ENCODE data around the gene CHKB.
"Not testable (repeated sequence)": the region's sequence is repeated elsewhere in the genome, so short reads cannot be mapped to it uniquely, and the experiment has no call there.

CHKB gene

DNA sequence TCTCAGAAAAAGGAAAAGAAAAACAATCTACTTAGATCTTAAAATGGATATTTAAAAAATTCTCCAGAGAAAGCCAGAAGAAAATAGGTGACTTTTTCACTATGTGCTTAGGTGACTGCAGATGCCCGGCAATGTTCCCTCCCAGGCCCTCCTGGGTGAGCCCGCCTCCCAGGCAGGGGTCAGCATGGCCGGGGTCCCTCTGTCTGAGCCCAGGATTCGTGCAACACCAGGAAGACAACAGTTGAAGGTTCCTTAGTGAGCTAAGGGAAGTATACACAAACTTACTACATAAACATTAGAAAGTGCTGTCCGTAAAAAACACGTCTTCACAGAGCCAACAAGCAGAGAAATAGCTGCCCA, 29.5 kb upstream of the CHKB start:
- DNase-seq (ENCODE audit: low read depth, low spot score), result no peak

DNA sequence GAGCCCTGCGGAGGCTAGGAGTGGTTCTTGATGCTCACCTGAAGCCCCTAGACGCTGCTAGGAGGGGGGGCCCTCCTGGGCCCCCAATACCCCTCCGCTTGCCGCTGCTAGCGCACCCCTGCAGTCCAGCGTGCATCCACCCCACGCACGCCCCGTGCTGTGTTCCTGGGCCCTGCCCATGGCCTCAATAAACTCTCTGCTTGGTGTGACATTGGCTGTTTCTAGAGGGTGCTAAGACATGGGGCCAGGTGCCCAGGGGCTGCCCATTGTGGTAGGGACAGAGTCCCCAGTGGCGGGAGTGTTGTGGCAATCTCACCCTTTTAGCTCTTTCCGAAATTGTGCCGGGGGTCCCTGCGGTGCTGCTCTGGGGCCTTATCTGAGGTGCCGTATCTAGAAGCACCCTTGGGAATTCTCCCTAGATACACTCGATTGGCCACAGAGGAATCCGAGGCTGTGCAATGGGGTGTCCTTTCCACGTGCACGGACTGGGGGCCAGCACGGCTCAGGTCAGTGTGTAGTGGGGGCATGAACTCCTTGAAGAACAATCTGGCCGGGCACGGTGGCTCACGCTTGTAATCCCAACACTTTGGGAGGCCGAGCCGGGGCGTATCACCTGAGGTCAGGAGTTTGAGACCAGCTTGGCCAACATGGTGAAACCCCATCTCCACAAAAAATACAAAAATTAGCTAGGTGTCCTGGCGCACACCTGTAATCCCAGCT, 28.9 kb upstream of the CHKB start:
- DNase-seq (ENCODE audit: low read depth, low spot score), result no peak

DNA sequence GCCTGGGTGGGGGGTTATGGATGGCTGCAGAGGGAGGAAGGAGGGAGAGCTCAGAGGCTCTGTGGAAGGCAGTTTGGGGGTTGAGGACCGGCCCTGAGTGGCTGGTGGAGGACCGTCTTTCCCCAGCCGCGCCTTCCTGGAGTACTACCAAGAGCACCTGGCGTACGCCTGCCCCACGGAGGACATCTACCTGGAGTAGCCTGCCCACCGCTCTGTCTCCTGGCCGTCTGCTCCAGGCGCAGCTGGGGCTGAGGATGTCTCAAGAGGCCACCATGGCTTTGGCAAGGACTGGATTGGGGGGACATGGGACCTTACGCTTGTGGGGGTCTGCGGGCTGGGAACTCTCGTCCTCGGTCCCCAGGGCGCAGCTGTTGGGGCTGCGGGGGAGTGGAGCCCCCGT, 27.9 kb upstream of the CHKB start:
- no peak for DNase-seq (ENCODE audit: low read depth, low spot score)

DNA sequence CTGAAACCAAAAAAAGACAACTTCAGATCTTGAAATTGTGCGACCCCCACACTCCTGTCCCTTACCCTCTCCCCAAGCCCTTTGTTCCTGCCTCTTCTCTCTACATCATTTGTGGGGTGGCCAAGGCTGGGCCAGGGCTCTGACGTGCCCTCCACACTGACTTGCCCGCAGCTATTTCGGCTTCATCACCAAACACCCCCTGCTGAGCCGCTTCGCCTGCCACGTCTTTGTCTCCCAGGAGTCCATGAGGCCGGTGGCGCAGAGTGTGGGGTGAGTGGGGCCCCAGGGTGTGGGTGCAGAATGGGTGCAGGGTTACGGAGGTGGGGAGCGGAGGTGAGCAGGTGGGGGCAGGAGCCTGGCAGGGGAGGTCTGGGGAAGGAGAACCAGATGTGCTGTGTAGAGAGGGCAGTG, 27.4 kb upstream of the CHKB start:
- DNase-seq (ENCODE audit: low read depth, low spot score), result no peak

DNA sequence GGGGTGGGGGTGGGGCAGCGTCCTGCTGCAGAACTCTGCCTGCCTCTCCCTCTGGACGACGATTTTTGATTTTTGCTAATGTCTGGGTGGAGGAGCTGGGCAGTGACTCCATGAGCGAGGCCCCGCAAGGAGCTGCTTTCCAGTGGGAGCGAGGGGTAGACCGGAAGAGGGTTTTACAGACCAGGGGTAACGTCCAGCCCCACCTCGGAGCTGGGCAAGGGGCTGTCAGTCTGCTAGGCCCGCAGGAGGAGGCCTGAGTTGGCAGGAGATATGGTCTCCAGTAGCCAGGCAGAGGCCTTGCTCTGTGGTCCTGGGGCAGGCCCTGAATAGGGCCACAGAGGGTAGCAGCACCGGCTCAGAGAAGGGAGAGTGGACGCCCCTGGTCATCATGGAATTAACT, 26.9 kb upstream of the CHKB start:
- no peak for DNase-seq (ENCODE audit: low read depth, low spot score)

DNA sequence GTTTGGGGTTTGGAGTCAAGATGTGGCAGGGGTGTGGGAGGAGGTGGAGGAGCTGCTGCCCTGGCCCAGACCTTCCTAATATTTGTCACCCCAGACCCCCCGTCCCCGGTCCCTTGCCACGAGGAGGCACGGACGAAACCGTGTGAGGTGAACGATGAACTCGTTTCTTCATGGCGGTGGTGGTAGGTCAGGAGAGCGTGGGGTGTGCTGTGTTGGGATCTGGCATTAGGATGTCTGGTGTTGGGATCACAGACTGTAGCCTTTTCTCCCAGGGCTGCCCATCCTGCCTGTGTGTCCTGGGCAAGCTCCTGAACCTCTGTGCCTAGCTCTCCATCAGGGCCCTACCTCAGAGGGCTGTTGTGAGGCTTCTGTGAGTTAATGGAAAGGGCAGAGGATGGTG, 26.3 kb upstream of the CHKB start:
- DNase-seq (ENCODE audit: low read depth, low spot score), result no peak

DNA sequence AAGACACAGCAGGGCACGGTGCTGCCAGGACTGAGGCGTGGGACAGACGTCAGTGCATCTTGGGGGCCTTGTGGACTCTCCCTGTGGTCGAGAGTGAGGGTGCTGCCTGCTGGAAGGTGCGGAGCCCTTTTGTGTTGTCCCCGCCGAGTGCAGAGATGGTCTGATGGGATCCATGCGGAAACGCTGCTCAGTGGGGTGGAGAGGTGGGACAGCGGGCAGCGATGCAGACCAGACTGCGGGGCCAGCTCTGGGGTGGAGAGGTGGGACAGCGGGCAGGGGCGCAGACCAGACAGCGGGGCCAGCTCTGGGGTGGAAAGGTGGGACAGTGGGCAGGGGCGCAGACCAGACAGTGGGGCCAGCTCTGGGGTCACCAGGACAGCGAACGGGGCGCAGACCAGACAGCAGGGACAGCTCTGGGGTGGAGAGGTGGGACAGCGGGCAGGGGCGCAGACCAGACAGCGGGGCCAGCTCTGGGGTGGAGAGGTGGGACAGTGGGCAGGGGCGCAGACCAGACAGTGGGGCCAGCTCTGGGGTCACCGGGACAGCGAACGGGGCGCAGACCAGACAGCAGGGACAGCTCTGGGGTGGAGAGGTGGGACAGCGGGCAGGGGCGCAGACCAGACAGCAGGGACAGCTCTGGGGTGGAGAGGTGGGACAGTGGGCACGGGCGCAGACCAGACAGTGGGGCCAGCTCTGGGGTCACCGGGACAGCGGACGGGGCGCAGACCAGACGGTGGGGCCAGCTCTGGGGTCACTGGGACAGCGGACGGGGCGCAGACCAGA, 25.6 kb upstream of the CHKB start:
- DNase-seq (ENCODE audit: low read depth, low spot score), result not testable (repeated sequence)

DNA sequence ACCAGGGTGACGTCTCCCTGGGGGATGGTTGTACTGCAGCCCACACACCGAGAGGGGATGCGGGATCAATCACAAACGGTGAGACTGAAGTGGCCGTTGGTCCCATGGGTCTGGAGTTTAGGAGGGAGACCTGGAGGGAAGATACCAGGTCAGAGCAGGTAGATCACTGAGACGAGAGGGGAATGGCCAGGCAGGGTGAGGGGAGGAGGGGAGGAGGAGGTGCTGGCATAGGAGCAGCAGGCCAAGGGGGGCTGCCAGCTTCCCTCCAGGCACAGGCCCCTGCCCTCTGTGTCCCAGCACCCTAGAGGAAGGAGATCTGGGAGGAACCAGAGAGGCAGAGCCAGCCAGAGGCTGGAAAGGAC, 25.0 kb upstream of the CHKB start:
- DNase-seq (ENCODE audit: low read depth, low spot score), result no peak

DNA sequence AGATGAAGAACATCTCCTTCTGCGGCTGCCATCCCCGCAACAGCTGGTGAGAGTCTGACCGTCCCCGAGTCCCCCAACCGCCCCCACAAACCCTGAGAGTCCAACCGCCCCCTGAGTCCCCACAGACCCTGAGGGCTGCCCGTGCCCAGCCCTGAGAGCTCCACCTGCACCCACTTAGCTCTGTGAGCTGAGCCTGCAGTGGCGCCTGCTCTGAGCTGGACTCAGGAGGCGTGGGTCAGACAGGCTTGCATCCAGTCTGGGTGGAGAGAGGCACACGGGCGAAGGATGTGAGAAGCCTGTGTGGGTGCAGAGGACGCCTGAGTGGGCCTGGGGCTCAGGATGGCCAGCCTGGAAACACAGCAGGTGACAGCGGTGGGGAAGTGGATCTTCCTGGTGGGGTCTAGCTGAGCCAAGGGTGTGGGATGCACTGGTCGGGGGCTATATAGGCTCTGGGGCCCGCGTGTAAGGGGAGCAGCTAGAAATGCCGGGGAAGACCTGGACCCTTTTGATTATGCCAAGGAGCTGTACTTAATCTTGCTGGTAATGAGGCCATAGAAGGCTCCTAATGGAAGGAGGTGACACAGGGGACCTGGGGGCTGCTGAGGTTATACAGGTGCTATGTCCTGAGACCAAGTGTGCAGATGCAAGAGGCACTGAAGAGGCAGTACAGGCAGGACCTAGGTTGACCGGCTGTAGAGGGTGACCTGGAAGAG, 24.5 kb upstream of the CHKB start:
- no peak for DNase-seq (ENCODE audit: low read depth, low spot score)

DNA sequence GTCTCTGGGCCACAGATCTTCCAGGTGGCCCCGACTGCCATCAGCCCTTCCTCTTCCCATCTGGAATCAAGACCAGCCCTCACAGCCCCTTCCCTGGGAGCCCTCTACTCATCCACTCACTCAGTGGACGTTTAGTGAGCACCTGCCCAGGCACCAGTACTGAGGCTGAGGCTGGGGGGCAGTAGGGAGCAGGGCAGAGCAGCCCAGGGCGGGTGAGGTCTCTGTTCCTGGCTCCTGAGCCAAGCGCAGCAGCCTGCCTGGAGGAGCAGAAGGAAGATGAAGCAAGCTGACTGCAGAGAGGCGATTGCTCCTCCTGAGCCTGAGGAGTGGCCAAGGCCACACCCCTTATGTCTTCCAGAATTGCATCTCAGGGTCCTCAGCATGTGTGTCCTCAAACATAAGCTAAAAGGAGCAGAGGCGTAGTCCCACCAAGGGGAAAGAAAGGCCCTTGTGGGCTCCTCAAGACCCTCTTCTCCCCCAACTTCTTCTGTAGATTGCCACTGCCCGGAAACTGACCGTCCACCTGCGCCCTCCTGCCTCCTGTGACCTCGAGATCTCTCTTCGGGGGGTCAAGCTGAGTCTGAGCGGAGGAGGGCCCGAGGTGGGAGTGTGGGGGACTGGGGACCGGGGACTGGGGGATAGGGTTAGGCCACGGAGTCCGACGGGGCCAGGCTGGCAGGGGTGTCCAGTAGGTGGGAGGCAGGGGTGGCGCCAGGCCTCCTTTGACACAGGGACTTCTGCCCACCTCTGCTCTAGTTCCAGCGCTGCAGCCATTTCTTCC, 23.7 kb upstream of the CHKB start:
- no peak for DNase-seq (ENCODE audit: low read depth, low spot score)

DNA sequence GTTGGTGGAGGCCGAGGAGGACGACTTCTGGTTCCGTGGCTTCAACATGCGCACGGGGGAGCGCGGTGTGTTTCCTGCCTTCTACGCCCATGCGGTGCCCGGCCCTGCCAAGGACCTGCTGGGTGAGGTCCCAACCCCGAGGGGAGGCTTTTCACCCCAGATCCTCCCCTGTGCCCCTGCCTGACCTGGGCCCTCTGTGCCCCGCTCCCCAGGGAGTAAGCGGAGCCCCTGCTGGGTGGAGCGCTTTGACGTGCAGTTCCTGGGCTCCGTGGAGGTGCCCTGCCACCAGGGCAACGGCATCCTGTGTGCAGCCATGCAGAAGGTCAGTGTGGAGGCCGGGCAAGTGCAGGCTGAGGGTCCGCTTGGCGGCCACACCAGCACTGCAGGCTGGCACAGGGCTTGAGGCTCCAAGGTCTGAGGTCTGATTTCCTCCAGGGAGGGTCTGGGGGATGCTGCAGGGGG, 23.0 kb upstream of the CHKB start:
- no peak for DNase-seq (ENCODE audit: low read depth, low spot score)

DNA sequence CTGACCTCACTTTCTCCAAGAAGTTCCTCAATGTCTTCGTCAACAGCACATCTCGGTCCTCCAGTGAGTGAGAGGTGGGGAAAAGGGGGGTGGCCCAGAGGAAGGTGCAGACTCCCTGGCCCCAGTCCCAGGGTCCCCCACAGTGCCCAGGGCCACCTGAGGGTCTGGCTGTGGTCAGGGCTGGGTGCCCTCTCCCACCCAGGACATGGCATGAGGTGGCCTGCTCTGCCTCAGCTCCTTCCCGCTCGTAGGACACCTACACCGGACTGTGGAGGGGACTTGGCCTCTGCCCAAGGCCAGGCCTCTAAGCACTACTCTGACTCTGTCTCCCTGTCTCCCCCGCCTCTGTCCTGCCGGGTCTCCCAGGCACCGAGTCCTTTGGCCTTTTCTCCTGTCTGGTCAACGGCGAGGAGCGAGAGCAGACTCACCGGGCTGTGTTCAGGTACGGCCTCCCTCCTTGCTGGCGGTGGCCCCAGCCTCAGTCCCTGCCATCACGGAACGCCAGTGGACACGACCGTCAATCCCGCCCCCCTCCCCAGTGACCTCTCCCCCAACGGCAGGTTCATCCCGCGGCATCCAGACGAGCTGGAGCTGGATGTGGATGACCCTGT, 22.5 kb upstream of the CHKB start:
- no peak for DNase-seq (ENCODE audit: low read depth, low spot score)

DNA sequence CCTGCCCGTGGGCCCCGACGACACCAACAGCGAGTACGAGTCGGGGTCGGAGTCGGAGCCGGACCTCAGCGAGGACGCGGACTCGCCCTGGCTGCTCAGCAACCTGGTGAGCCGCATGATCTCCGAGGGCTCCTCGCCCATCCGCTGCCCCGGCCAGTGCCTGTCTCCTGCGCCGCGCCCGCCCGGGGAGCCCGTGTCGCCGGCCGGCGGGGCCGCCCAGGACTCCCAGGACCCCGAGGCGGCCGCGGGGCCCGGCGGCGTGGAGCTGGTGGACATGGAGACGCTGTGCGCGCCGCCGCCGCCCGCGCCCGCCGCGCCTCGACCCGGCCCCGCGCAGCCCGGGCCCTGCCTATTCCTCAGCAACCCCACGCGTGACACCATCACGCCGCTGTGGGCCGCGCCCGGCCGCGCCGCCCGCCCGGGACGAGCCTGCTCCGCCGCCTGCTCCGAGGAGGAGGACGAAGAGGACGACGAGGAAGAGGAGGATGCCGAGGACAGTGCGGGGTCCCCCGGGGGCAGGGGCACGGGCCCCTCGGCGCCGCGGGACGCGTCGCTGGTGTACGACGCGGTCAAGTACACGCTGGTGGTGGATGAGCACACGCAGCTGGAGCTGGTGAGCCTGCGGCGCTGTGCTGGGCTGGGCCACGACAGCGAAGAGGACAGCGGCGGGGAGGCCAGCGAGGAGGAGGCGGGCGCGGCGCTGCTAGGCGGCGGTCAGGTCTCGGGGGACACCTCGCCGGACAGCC, 21.8 kb upstream of the CHKB start:
- DNase-seq (ENCODE audit: low read depth, low spot score), result no peak

DNA sequence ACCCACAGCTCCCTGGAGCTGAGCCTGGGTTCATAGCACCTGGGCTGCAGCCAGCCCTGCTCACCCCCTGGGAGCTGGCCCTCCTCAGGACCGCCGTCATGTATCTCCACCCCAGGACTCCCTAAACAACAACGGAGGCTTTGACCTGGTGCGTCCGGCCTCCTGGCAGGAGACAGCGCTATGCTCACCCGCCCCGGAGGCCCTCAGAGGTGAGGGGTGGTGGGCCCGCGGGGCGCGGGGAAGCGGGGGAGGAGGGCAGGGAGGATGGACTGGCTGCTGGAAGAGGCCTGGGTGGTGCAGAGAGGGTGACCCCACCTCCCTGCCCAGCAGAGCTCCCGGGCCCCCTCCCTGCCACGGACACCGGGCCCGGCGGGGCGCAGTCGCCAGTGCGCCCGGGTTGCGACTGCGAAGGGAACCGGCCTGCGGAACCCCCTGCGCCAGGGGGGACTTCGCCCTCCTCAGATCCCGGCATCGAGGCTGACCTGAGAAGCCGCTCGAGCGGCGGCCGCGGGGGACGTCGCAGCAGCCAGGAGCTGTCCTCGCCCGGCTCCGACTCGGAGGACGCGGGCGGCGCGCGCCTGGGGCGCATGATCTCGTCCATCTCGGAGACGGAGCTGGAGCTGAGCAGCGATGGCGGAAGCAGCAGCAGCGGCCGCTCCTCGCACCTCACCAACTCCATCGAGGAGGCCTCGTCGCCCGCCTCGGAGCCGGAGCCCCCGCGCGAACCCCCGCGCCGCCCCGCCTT, 21.0 kb upstream of the CHKB start:
- DNase-seq (ENCODE audit: low read depth, low spot score), result no peak

DNA sequence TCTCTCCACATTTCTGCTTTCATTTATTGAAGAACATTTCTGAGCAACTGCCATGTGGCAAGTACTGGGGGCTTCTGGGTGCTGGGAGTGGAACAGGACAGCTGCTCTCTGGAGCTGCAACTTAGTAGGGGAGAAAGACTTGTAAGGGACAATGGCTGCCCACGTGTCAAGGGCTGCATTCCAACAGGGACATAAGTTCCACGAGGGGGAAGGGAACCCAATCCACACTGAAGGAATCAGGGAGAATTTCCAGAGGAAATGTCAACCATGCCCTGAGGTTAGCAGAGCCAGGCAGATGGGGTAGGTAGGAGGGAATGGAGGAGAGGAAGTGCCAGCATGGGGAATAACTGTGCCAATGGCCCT, 19.7 kb upstream of the CHKB start:
- DNase-seq (ENCODE audit: low read depth, low spot score), result no peak

DNA sequence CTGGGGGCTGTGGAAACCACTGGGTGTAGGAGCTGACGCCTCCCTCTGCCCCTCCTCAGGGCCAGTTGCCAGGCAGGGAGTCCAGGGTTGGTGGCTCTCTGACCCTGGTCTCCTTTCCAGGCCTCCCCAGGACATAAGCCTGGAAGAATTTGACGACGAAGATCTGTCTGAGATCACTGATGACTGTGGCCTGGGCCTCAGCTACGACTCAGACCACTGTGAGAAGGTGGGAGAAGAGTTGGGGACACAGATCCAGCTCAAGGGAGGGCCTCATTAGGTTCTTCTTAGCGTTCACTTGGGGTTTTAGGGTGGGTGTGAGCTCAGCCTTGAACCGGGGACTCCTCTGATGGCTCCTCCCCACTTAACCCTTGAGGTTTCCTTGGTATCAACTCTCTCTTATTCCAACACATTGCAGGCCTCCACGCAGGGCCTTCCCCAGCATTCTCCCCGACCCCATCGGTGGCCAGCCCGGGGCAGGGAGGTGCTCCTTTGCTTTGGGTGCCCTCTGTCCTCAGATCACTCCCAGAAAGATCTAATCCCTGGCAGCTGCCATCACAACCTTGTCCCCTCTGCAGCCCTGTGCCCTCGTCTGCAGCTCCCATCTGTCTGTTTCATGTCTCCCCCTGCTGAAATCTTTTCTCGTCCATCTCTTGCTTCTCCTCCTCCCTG, 19.2 kb upstream of the CHKB start:
- DNase-seq (ENCODE audit: low read depth, low spot score), result no peak

DNA sequence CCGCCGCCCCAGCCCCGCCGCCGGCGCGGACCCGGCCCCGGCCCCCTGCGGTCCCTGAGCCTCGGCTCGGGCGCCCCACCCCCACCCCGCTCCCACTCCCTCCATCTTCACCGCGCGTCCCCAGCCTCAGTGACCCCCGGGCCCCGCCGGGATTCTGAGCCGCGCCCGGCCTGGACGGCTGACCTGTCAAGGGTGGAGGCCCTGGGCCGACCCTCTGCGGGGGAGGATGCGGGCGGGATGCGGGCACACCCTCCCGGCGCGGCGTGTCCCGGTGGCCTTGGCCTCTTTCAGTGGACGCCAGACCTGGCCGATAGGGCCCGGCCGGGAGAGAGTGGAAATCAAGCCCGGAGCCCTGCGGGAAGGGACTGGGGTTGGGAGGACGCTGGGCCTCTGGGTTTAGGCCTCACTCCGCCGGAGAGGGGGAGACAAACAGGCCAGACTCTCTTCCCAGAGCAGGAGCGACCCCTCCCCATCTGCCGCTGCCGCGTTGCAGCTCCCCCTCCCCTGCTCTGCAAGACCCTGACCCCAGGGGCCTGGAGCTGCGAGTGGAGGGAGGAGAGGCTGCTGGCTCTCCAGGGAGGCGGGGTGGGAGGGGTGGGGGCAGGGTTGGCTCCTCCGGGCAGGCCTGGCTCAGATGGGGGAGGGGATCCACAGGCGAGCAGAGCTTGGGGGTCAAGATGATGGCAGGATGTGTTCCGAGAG, 18.5 kb upstream of the CHKB start:
- no peak for DNase-seq (ENCODE audit: low read depth, low spot score)

DNA sequence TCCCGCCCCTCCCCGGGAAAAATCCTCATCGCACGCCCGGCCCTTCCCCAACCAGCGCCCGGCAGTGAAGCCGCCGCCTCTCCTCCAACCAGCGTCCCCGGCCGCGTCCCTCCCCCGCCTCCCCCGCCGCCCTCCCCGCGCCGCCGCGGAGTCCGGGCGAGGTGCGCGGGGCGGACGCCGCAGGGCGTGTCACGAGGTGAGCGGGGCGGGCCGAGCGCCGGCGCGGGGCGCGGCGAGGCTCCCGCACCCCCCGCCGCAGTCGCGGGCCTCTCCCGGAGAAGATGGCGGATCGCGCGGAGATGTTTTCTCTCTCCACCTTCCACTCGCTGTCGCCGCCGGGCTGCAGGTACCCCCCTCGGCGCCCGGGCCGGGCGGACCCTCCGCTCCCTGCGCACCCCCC, 17.9 kb upstream of the CHKB start, which contains the start of gene MAPK8IP2:
MAPK8IP2 (plus strand) TSS at position 256 of the 400 bp plus-strand sequence; CDS start at position 282, 26 bp downstream.
- DNase-seq (ENCODE audit: low read depth, low spot score), result no peak

All from astrocyte of the hippocampus (primary cell).